Calu3 (cell line): ENCODE data around the gene PRSS58. TPM values are rescaled to one million over a fixed set of nuclear protein-coding genes. Genes with fewer than 3 reads are reported as not detected.

Experiments
- BruUV-seq: library from RNA; stranded (reverse); fragments of 400-500 nt; replicated peaks from 2 replicates; lab custom pipeline; 2021; lab: Mats Ljungman, UMichigan
- CTCF ChIA-PET: fragments of 300-600 bp; sonication (Branson Sonifier 250); formaldehyde crosslinking; loops from one replicate; lab custom pipeline; 2022; ENCODE audit warnings: antibody characterized with exemption; lab: Charles Lee
- DNase-seq: peaks from one replicate; pipeline ENCODE4 v3.0.0; 2022
- H3K27ac Mint-ChIP-seq: one replicate; pipeline ENCODE4 v1.8.0; 2022; ENCODE audit warnings: mixed read lengths; ENCODE audit not compliant: unreplicated experiment
- H3K27me3 Mint-ChIP-seq: one replicate; pipeline ENCODE4 v1.8.0; 2022; ENCODE audit warnings: mixed read lengths; ENCODE audit not compliant: unreplicated experiment
- H3K36me3 Mint-ChIP-seq: one replicate; pipeline ENCODE4 v1.8.0; 2022; ENCODE audit warnings: mild to moderate bottlenecking, moderate library complexity, mixed read lengths; ENCODE audit not compliant: insufficient read depth, unreplicated experiment
- H3K4me1 Mint-ChIP-seq: one replicate; pipeline ENCODE4 v1.8.0; 2022; ENCODE audit warnings: mild to moderate bottlenecking, low read depth, mixed read lengths; ENCODE audit not compliant: unreplicated experiment
- H3K4me3 Mint-ChIP-seq: one replicate; pipeline ENCODE4 v1.8.0; 2022; ENCODE audit warnings: mild to moderate bottlenecking, low read depth, moderate library complexity, mixed read lengths; ENCODE audit not compliant: unreplicated experiment
- H3K9me3 Mint-ChIP-seq: one replicate; pipeline ENCODE4 v1.8.0; 2022; ENCODE audit warnings: low read depth, mixed read lengths; ENCODE audit not compliant: unreplicated experiment
- intact Hi-C: fragments of 100-400 bp; cut with micrococcal nuclease; formaldehyde crosslinking; loops from one replicate; pipeline ENCODE4 v1.10.0; 2022; ENCODE audit not compliant: unreplicated experiment
- total RNA-seq: library from RNA; stranded (reverse); gene quantifications from 2 replicates; pipeline ENCODE4 v1.2.3, GENCODE V29; 2022
- TF ChIP-seq, protein P1 (sequence below): fragments of 200-600 bp; IDR thresholded peaks from one replicate; pipeline ENCODE4 v1.8.0; 2022; ENCODE audit warnings: antibody characterized with exemption; ENCODE audit not compliant: unreplicated experiment

The PRSS58 gene
- total RNA-seq, 1 experiment from 2014 or later, result not detected

DNA sequence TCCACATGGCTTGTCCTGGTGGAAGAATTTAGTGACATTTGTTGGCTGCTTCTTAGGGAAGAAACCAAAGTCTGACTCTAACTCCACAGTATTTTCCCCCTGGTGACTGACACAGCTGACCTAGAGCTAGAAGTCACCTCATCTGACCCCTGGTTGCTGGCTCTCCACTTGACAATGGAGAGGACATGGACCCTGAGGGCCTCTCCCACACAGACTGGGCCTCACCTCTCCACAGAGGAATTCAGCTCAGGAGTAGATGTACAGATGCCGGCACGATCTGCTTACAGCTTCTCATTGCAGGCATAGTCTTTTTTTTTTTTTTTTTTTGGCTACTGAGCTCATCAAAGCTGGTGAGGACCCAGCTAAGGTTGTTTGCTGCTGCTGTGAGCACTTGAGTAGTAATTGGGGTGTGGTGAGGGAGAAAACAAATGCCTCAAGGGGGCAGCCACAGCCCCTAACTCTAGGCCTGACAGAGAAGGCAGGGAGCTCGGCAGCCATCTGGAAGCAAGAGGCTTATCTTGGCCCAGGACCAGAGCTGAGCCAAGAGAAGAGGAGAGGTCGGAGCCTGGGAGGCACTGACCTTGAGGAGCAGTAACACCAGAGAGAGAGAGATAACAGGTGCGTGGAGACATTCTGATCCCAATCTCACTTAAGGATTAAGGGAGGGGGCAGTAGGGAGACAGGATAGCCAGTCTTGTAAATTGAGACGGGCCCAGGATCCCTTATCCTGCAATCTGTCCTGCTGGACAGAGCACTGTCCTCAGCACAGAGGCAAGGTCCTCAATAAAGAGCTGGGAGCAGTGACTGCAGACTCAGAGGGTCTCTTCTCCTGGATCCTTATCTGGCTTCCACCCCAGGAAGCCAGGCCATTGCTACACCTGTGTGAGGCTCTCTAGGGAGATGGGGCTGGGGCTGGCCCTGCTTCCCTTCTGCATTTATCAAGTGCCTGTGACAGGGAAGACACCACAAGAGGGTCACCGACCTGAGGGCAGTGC is 9.4 kb downstream of the PRSS58 start:
- Mint-ChIP-seq H3K4me3 (no peak overlapping the region), H3K27me3 (no peaks in the 10 kb centered on the region), H3K27ac (no peak overlapping the region), H3K36me3 (peaks cover 4% of the 10 kb centered on the region), H3K9me3 (no peaks in the 10 kb centered on the region), H3K4me1 (no peaks in the 10 kb centered on the region)
- intact Hi-C loops, result no loop called here
- DNase-seq, result no peak
- TF ChIP-seq, protein P1, sequence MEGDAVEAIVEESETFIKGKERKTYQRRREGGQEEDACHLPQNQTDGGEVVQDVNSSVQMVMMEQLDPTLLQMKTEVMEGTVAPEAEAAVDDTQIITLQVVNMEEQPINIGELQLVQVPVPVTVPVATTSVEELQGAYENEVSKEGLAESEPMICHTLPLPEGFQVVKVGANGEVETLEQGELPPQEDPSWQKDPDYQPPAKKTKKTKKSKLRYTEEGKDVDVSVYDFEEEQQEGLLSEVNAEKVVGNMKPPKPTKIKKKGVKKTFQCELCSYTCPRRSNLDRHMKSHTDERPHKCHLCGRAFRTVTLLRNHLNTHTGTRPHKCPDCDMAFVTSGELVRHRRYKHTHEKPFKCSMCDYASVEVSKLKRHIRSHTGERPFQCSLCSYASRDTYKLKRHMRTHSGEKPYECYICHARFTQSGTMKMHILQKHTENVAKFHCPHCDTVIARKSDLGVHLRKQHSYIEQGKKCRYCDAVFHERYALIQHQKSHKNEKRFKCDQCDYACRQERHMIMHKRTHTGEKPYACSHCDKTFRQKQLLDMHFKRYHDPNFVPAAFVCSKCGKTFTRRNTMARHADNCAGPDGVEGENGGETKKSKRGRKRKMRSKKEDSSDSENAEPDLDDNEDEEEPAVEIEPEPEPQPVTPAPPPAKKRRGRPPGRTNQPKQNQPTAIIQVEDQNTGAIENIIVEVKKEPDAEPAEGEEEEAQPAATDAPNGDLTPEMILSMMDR, result no peak
- CTCF ChIA-PET, result interaction anchor here (0.6 to 0.7 kb wide), 5 partner anchors 15 to 943 kb away, joined by 3 to 4 read pairs (median 3); no protein-coding TSS in a partner anchor
- BruUV-seq, result no TSS peak

DNA sequence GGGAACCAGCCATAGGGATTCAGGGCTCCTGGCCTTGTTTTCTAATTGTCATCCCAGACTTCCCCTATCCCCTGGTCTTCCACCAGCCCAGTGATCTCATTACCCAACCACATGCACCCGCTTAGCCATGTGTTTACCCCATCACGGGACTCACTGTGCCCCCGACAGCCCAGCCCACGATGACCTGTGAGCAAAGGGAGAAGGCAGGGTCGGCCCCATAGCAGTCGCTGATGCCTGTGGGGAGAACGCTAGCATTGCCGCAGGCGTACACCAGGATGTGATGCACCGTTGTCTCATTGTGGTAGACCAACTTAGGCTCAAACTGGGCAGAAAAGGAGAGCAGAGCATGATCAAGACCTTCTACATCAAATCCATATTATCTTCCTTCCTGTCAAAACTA is 14.0 kb downstream of the PRSS58 start:
- no peaks in the 10 kb centered on the region for H3K9me3 Mint-ChIP-seq
- TF ChIP-seq, protein P1, result no peak
- H3K4me1 Mint-ChIP-seq, result no peaks in the 10 kb centered on the region
- BruUV-seq, result no TSS peak
- DNase-seq, result no peak
- no peak overlapping the region for H3K27ac Mint-ChIP-seq
- no peak overlapping the region for H3K4me3 Mint-ChIP-seq
- H3K27me3 Mint-ChIP-seq, result no peaks in the 10 kb centered on the region
- peaks cover 8% of the 10 kb centered on the region for H3K36me3 Mint-ChIP-seq
- CTCF ChIA-PET, result no interaction called here
- intact Hi-C loops, result no loop called here

DNA sequence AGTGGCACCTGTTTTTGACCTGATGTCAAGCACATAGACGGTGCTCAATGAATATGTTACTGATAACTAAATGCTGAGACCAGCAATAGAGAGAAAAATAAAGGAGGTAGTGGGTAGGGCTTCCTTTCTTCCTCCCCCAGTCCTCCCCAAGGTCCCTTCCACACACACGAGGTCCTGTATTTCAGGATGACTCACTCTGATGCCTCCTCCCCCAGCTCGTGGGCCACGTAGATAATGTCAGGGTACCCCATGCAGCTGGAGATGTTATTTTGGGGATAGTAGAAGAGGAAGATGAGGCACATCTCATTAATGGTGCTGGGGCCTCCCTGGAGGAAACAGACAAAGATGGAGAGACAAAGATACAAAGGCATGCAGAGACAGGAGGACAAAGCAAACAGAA is 17.3 kb downstream of the PRSS58 start:
- Mint-ChIP-seq H3K36me3 (peaks cover 11% of the 10 kb centered on the region), H3K4me1 (no peaks in the 10 kb centered on the region), H3K9me3 (no peaks in the 10 kb centered on the region), H3K4me3 (no peak overlapping the region), H3K27ac (no peak overlapping the region), H3K27me3 (no peaks in the 10 kb centered on the region)
- intact Hi-C loops, result no loop called here
- TF ChIP-seq, protein P1, result no peak
- no peak for DNase-seq
- CTCF ChIA-PET, result no interaction called here
- no TSS peak for BruUV-seq

DNA sequence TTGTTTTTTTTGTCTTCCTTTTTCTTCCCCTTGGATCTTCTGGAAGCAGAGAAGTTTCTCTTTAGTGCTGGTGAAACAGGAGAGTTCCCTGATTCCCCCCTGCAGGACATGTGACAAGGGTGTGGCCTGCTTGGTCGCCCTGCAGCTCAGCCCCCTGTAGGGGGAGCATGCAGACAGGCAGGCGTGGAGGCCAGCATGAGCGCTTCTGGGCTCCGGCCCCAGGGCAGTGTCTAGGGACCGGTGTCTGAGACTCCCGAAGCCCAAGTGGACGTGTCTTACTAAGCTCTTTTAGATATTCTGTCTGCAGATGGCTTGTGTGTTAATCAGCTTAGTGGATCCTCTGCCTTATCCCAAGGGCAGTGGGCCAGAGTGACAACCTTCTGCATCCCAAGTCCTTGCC is 26.1 kb downstream of the PRSS58 start:
- CTCF ChIA-PET, result no interaction called here
- DNase-seq, result peak; percentile 21

More for the DNA sequence above, 26.1 kb downstream of the PRSS58 start:
- H3K4me1 Mint-ChIP-seq, result no peaks in the 10 kb centered on the region
- no peak overlapping the region for H3K27ac Mint-ChIP-seq
- no TSS peak for BruUV-seq
- no peaks in the 10 kb centered on the region for H3K9me3 Mint-ChIP-seq
- no peak overlapping the region for H3K4me3 Mint-ChIP-seq
- peaks cover 21% of the 10 kb centered on the region for H3K36me3 Mint-ChIP-seq
- intact Hi-C loops, result no loop called here
- TF ChIP-seq, protein P1, result no peak
- no peaks in the 10 kb centered on the region for H3K27me3 Mint-ChIP-seq
